ENCODE measurements around the gene MIB2. TPM values are rescaled to one million over a fixed set of nuclear protein-coding genes. Genes with fewer than 3 reads are reported as not detected.

Gene MIB2
- total RNA-seq, 4 donors from 2014 or later, result 80.0 to 99.8 (median 96.6) TPM

GRCh38 chr1:1623181-1623630, 7.9 kb downstream of the MIB2 start:
- TF ChIP-seq CTCF (IDR thresholded peaks at IDR 0.05) (no peak), POLR2A (IDR thresholded peaks at IDR 0.05) (no peak)
- H3K27ac ChIP-seq, result no peak overlapping the region
- no peaks in the 10 kb centered on the region for H3K27me3 ChIP-seq
- 80 to 95% methylated on average over 6 to 8 of the region's 33 CpGs for WGBS, 2 donors
- peaks cover 0 to 41% (median 0%) of the 10 kb centered on the region in 3 donors for H3K36me3 ChIP-seq
- H3K4me3 ChIP-seq, result no peak overlapping the region
- DNase-seq, result no peak
- intact Hi-C loops (cut with DNase I), result no loop called here
- no peaks in the 10 kb centered on the region for H3K9me3 ChIP-seq
- H3K4me1 ChIP-seq, result peaks cover 8 to 62% (median 10%) of the 10 kb centered on the region in 3 donors

GRCh38 chr1:1623631-1624442, 8.5 kb downstream of the MIB2 start:
- Histone ChIP-seq H3K36me3 (peaks cover 0 to 35% (median 0%) of the 10 kb centered on the region in 3 donors), H3K4me3 (no peak overlapping the region), H3K27me3 (peaks cover 0 to 3% (median 0%) of the 10 kb centered on the region in 4 donors), H3K9me3 (no peaks in the 10 kb centered on the region), H3K27ac (no peak overlapping the region), H3K4me1 (peaks cover 10 to 65% (median 13%) of the 10 kb centered on the region in 3 donors)
- WGBS, 2 donors, result 88 to 97% methylated on average over 10 to 31 of the region's 51 CpGs
- intact Hi-C loops (cut with DNase I), result no loop called here
- TF ChIP-seq CTCF (IDR thresholded peaks at IDR 0.05), result no peak
- no peak for TF ChIP-seq POLR2A (IDR thresholded peaks at IDR 0.05)
- no peak for DNase-seq

- no peak for DNase-seq
- Histone ChIP-seq H3K27ac (peak overlapping the region in 1 of 4 donors; percentile 2), H3K4me3 (no peak overlapping the region), H3K27me3 (peaks cover 0 to 12% (median 0%) of the 10 kb centered on the region in 4 donors), H3K9me3 (no peaks in the 10 kb centered on the region), H3K36me3 (peaks cover 0 to 30% (median 0%) of the 10 kb centered on the region in 3 donors), H3K4me1 (peaks cover 10 to 70% (median 21%) of the 10 kb centered on the region in 3 donors)
- 73 to 91% methylated on average over 12 to 14 of the region's 38 CpGs for WGBS, 2 donors
- TF ChIP-seq CTCF (IDR thresholded peaks at IDR 0.05), result no peak
- no peak for TF ChIP-seq POLR2A (IDR thresholded peaks at IDR 0.05)
- intact Hi-C loops (cut with DNase I), result no loop called here
Measured at GRCh38 chr1:1624443-1625403, 9.4 kb downstream of the MIB2 start.

GRCh38 chr1:1625404-1625775, 10.1 kb downstream of the MIB2 start:
- no peak for TF ChIP-seq CTCF (IDR thresholded peaks at IDR 0.05)
- TF ChIP-seq POLR2A (IDR thresholded peaks at IDR 0.05), result no peak
- no peak for DNase-seq
- Histone ChIP-seq H3K4me3 (no peak overlapping the region), H3K9me3 (no peaks in the 10 kb centered on the region), H3K27ac (no peak overlapping the region), H3K27me3 (peaks cover 0 to 18% (median 0%) of the 10 kb centered on the region in 4 donors), H3K36me3 (peaks cover 0 to 26% (median 0%) of the 10 kb centered on the region in 3 donors), H3K4me1 (peaks cover 10 to 74% (median 21%) of the 10 kb centered on the region in 3 donors)
- intact Hi-C loops (cut with DNase I), result no loop called here
- 90% methylated on average over 7 of the region's 28 CpGs; no CpG with 5 or more reads in 1 of the 2 donors for WGBS, 2 donors

Measured in esophagus squamous epithelium (tissue), 5 donors.